ENCODE results near the gene PGAP1.
"Not testable (repeated sequence)": the region's sequence is repeated elsewhere in the genome, so short reads cannot be mapped to it uniquely, and the experiment has no call there.

Gene PGAP1

GRCh38 chr2:196952936-196953335 lies 26.4 kb upstream of the PGAP1 start:
- DNase-seq (ENCODE audit: extremely low spot score, insufficient read length, low read depth) (no peak), FAIRE-seq (no peak)

GRCh38 chr2:196951973-196952372 lies 25.5 kb upstream of the PGAP1 start:
- FAIRE-seq (no peak), DNase-seq (ENCODE audit: extremely low spot score, insufficient read length, low read depth) (no peak)

- no peak for FAIRE-seq
- DNase-seq (ENCODE audit: extremely low spot score, insufficient read length, low read depth): no peak
These were observed 22.6 kb upstream of the PGAP1 start for GRCh38 chr2:196949116-196949515.

- peak; percentile 87 for FAIRE-seq
- no peak for DNase-seq (ENCODE audit: extremely low spot score, insufficient read length, low read depth)
These were observed 18.1 kb upstream of the PGAP1 start for GRCh38 chr2:196944570-196944969.

GRCh38 chr2:196941398-196942078 lies 15.0 kb upstream of the PGAP1 start:
- DNase-seq (ENCODE audit: extremely low spot score, insufficient read length, low read depth): no peak
- no peak for FAIRE-seq

GRCh38 chr2:196939371-196939770 lies 12.9 kb upstream of the PGAP1 start:
- DNase-seq (ENCODE audit: extremely low spot score, insufficient read length, low read depth) (no peak), FAIRE-seq (no peak)

GRCh38 chr2:196935432-196935831 lies 8.9 kb upstream of the PGAP1 start:
- FAIRE-seq (no peak), DNase-seq (ENCODE audit: extremely low spot score, insufficient read length, low read depth) (no peak)

- FAIRE-seq: no peak
These were observed 8.2 kb upstream of the PGAP1 start for GRCh38 chr2:196934672-196935071.

GRCh38 chr2:196931555-196931954 lies 5.0 kb upstream of the PGAP1 start:
- DNase-seq (ENCODE audit: extremely low spot score, insufficient read length, low read depth): no peak
- FAIRE-seq: peak; percentile 15

More at GRCh38 chr2:196934672-196935071, 8.2 kb upstream of the PGAP1 start:
- DNase-seq (ENCODE audit: extremely low spot score, insufficient read length, low read depth): no peak

GRCh38 chr2:196927376-196928225 lies 1.1 kb upstream of the PGAP1 start:
- DNase-seq (ENCODE audit: extremely low spot score, insufficient read length, low read depth) (no peak), FAIRE-seq (peak; percentile 35)

GRCh38 chr2:196925768-196926561 lies 542 bp downstream of the PGAP1 start:
- no peak for DNase-seq (ENCODE audit: extremely low spot score, insufficient read length, low read depth)
- peak; percentile 21 for FAIRE-seq

GRCh38 chr2:196925051-196925767 lies 1.3 kb downstream of the PGAP1 start:
- DNase-seq (ENCODE audit: extremely low spot score, insufficient read length, low read depth) (no peak), FAIRE-seq (no peak)

GRCh38 chr2:196924051-196924450 lies 2.5 kb downstream of the PGAP1 start:
- no peak for DNase-seq (ENCODE audit: extremely low spot score, insufficient read length, low read depth)
- no peak for FAIRE-seq

GRCh38 chr2:196918927-196919326 lies 7.6 kb downstream of the PGAP1 start:
- no peak for DNase-seq (ENCODE audit: extremely low spot score, insufficient read length, low read depth)
- FAIRE-seq: no peak

- FAIRE-seq: no peak
- no peak for DNase-seq (ENCODE audit: extremely low spot score, insufficient read length, low read depth)
These were observed 8.7 kb downstream of the PGAP1 start for GRCh38 chr2:196917802-196918201.

GRCh38 chr2:196915507-196916189 lies 10.9 kb downstream of the PGAP1 start:
- DNase-seq (ENCODE audit: extremely low spot score, insufficient read length, low read depth) (no peak), FAIRE-seq (peak; percentile 9)

GRCh38 chr2:196914867-196915460 lies 11.5 kb downstream of the PGAP1 start:
- FAIRE-seq (peak; percentile 80), DNase-seq (ENCODE audit: extremely low spot score, insufficient read length, low read depth) (no peak)

- DNase-seq (ENCODE audit: extremely low spot score, insufficient read length, low read depth) (no peak), FAIRE-seq (no peak)
These were observed 12.8 kb downstream of the PGAP1 start for GRCh38 chr2:196913691-196914090.

GRCh38 chr2:196905365-196905764 lies 21.1 kb downstream of the PGAP1 start:
- not testable (repeated sequence) for FAIRE-seq; DNase-seq (ENCODE audit: extremely low spot score, insufficient read length, low read depth)

Data from GM18507 (cell line).